ENCODE measurements around the gene XXYLT1.

Gene XXYLT1

GRCh38 chr3:195271410-195272243 lies 668 bp upstream of the XXYLT1 start (continued):
- TF ChIP-seq AEBP2 (tag by site-specific recombination; IDR thresholded peaks at IDR 0.05; ENCODE audit: borderline replicate concordance) (no peak), ZBTB1 (tag by site-specific recombination; IDR thresholded peaks at IDR 0.05) (no peak), ATF2 (tag by site-specific recombination; IDR thresholded peaks at IDR 0.05; ENCODE audit: low read depth) (no peak), ZNF571 (tag by site-specific recombination; IDR thresholded peaks at IDR 0.05) (no peak), REPIN1 (tag by site-specific recombination; IDR thresholded peaks at IDR 0.05; ENCODE audit: low read depth) (no peak), ZNF169 (tag by site-specific recombination; IDR thresholded peaks at IDR 0.05) (no peak), HOXA7 (CRISPR knock-in tag; IDR thresholded peaks at IDR 0.05; ENCODE audit: borderline replicate concordance) (no peak), IKZF3 (tag by site-specific recombination; IDR thresholded peaks at IDR 0.05) (no peak), ZNF791 (tag by site-specific recombination; IDR thresholded peaks at IDR 0.05) (no peak), ZNF510 (tag by site-specific recombination; IDR thresholded peaks at IDR 0.05; ENCODE audit: insufficient replicate concordance) (no peak), ZNF670 (tag by site-specific recombination; IDR thresholded peaks at IDR 0.05; ENCODE audit: low read depth) (no peak), ZBTB20 (tag by site-specific recombination; IDR thresholded peaks at IDR 0.05) (no peak), ZNF10 (tag by site-specific recombination; IDR thresholded peaks at IDR 0.05) (no peak), ZNF146 (tag by site-specific recombination; IDR thresholded peaks at IDR 0.05) (no peak), ZNF266 (tag by site-specific recombination; IDR thresholded peaks at IDR 0.05; ENCODE audit: low read depth) (no peak), EGR2 (tag by site-specific recombination; IDR thresholded peaks at IDR 0.05; ENCODE audit: low read depth) (no peak), ZNF621 (tag by site-specific recombination; IDR thresholded peaks at IDR 0.05) (no peak), SP3 (tag by site-specific recombination; IDR thresholded peaks at IDR 0.05) (peak; percentile 29; the same call in 1 of the 2 replicates), ZNF366 (tag by site-specific recombination; conservative IDR thresholded peaks at IDR 0.05) (no peak), SALL2 (tag by site-specific recombination; IDR thresholded peaks at IDR 0.05; ENCODE audit: borderline replicate concordance) (no peak), ZNF530 (tag by site-specific recombination; IDR thresholded peaks at IDR 0.05; ENCODE audit: low read depth) (no peak), ZNF280C (tag by site-specific recombination; IDR thresholded peaks at IDR 0.05) (no peak), ZNF214 (tag by site-specific recombination; IDR thresholded peaks at IDR 0.05; ENCODE audit: borderline replicate concordance) (no peak), KLF9 (tag by site-specific recombination; IDR thresholded peaks at IDR 0.05; ENCODE audit: low read depth) (no peak; the same call in 1 of the 2 replicates), ZNF580 (tag by site-specific recombination; IDR thresholded peaks at IDR 0.05) (no peak), OSR2 (tag by site-specific recombination; IDR thresholded peaks at IDR 0.05) (no peak), GLIS1 (tag by site-specific recombination; IDR thresholded peaks at IDR 0.05) (peak; percentile 38; the same call in 1 of the 2 replicates), ZNF843 (tag by site-specific recombination; IDR thresholded peaks at IDR 0.05) (no peak), ZBTB11 (tag by site-specific recombination; conservative IDR thresholded peaks at IDR 0.05; ENCODE audit: low read depth) (no peak; the same call in 1 of the 2 replicates), ZNF701 (tag by site-specific recombination; IDR thresholded peaks at IDR 0.05) (no peak), ZNF596 (tag by site-specific recombination; IDR thresholded peaks at IDR 0.05) (no peak), ZNF16 (tag by site-specific recombination; IDR thresholded peaks at IDR 0.05; ENCODE audit: low read depth) (no peak)

Measured in HEK293 (cell line).